HepG2 (cell line): ENCODE measurements around the gene CYSRT1. TPM values are rescaled to one million over a fixed set of nuclear protein-coding genes. Genes with fewer than 3 reads are reported as not detected.

Experiments used
- E2F1 ChIP-seq: sonication (generic); formaldehyde crosslinking; IDR thresholded peaks from 2 replicates; pipeline ENCODE4 v1.5.0; 2020; ENCODE audit warnings: missing genetic modification reagents
- FOXK2 ChIP-seq: fragments of 450-650 bp; IDR thresholded peaks from 2 replicates; pipeline ENCODE4 v1.6.1; 2016
- GZF1 ChIP-seq: sonication (generic); formaldehyde crosslinking; IDR thresholded peaks from 2 replicates; pipeline ENCODE4 v1.5.1; 2020; ENCODE audit warnings: mild to moderate bottlenecking, missing genetic modification reagents
- HNF4G ChIP-seq, 2 experiments: sonication (generic) in 1 of 2; formaldehyde crosslinking in 1 of 2; IDR thresholded peaks; 2 replicates each; pipeline versions ENCODE4 v1.4.0 to v1.6.1; 2011 to 2020; ENCODE audit warnings: borderline replicate concordance in 2 of 2, low read depth in 2 of 2, mild to moderate bottlenecking in 2 of 2, low read length in 1 of 2, missing genetic modification reagents in 1 of 2, moderate library complexity in 1 of 2
- IKZF4 ChIP-seq: sonication (generic); formaldehyde crosslinking; IDR thresholded peaks from 2 replicates; pipeline ENCODE4 v1.5.1; 2020; ENCODE audit warnings: borderline replicate concordance, mild to moderate bottlenecking, low read depth, missing genetic modification reagents; ENCODE audit errors: not compliant biosample characterization
- KAT8 ChIP-seq: IDR thresholded peaks from 2 replicates; pipeline ENCODE4 v1.6.1; 2016; ENCODE audit warnings: missing genetic modification reagents, missing compliant biosample characterization
- MAFG ChIP-seq: sonication (generic); formaldehyde crosslinking; IDR thresholded peaks from 2 replicates; pipeline ENCODE4 v1.5.1; 2020; ENCODE audit warnings: mild to moderate bottlenecking, missing genetic modification reagents
- MEIS1 ChIP-seq: sonication (generic); formaldehyde crosslinking; IDR thresholded peaks from 2 replicates; pipeline ENCODE4 v1.9.0; 2021; ENCODE audit warnings: mild to moderate bottlenecking, missing genetic modification reagents, moderate library complexity, borderline replicate concordance
- NFYC ChIP-seq: IDR thresholded peaks from 2 replicates; pipeline ENCODE4 v1.6.1; 2016; ENCODE audit warnings: missing genetic modification reagents, missing compliant biosample characterization
- NPAS2 ChIP-seq: sonication (generic); formaldehyde crosslinking; IDR thresholded peaks from 2 replicates; pipeline ENCODE4 v1.8.0; 2022; ENCODE audit warnings: mild to moderate bottlenecking, missing genetic modification reagents, borderline replicate concordance
- REST ChIP-seq, 2 experiments: IDR thresholded peaks; 2 replicates each; pipeline ENCODE4 v1.6.1; 2011 to 2012; ENCODE audit warnings: low read length in 2 of 2, borderline replicate concordance in 1 of 2, low read depth in 1 of 2, mild to moderate bottlenecking in 1 of 2, moderate library complexity in 1 of 2
- SIN3A ChIP-seq: IDR thresholded peaks from 2 replicates; pipeline ENCODE4 v1.6.1; 2011; ENCODE audit warnings: low read depth, mild to moderate bottlenecking, control low read depth, low read length, borderline replicate concordance
- SP4 ChIP-seq: sonication (generic); formaldehyde crosslinking; IDR thresholded peaks from 2 replicates; pipeline ENCODE4 v1.8.1; 2023; ENCODE audit warnings: mild to moderate bottlenecking, missing genetic modification reagents
- ZFP37 ChIP-seq: sonication (generic); formaldehyde crosslinking; IDR thresholded peaks from 2 replicates; pipeline ENCODE4 v1.4.0; 2020; ENCODE audit warnings: missing genetic modification reagents, borderline replicate concordance
- ZMYM3 ChIP-seq: sonication (generic); formaldehyde crosslinking; IDR thresholded peaks from 2 replicates; pipeline ENCODE4 v1.5.1; 2020; ENCODE audit warnings: mild to moderate bottlenecking, missing genetic modification reagents
- ZNF333 ChIP-seq: sonication (generic); formaldehyde crosslinking; IDR thresholded peaks from 2 replicates; pipeline ENCODE4 v1.4.0; 2020; ENCODE audit warnings: mild to moderate bottlenecking, missing genetic modification reagents, borderline replicate concordance
- ZNF383 ChIP-seq: sonication (generic); formaldehyde crosslinking; IDR thresholded peaks from 2 replicates; pipeline ENCODE4 v1.4.0; 2020; ENCODE audit warnings: missing genetic modification reagents, mild to moderate bottlenecking, borderline replicate concordance
- ZNF574 ChIP-seq: sonication (generic); formaldehyde crosslinking; IDR thresholded peaks from 2 replicates; pipeline ENCODE4 v1.4.0; 2020; ENCODE audit warnings: missing genetic modification reagents
- ZNF670 ChIP-seq: sonication (generic); formaldehyde crosslinking; IDR thresholded peaks from 2 replicates; pipeline ENCODE4 v1.8.0; 2022; ENCODE audit warnings: mild to moderate bottlenecking, missing genetic modification reagents, borderline replicate concordance
- ZNF772 ChIP-seq: sonication (generic); formaldehyde crosslinking; IDR thresholded peaks from 2 replicates; pipeline ENCODE4 v1.5.0; 2020; ENCODE audit warnings: mild to moderate bottlenecking, missing genetic modification reagents
- polyA plus RNA-seq, 8 experiments: library from polyadenylated mRNA; depleted of rRNA in 3 of 8; stranded (reverse) in 7 of 8; unstranded in 1 of 8; fragments of >200 nt; fragmentation: Illumina TruSeq in 4 of 8; extraction: Trizol in 4 of 8; gene quantifications; 2 replicates each; pipeline versions ENCODE4 v1.2.1 to v1.2.3, GENCODE V29; 2011 to 2016; ENCODE audit warnings: low read depth in 4 of 8, missing spikeins in 1 of 8, mixed read lengths in 1 of 8; ENCODE audit not compliant: insufficient read depth in 1 of 8
- total RNA-seq, 5 experiments: library from RNA; depleted of rRNA; stranded (reverse); fragments of >200 nt; fragmentation: Illumina TruSeq; extraction: Trizol; gene quantifications; 2 replicates each; pipeline ENCODE4 v1.2.3, GENCODE V29; 2016; ENCODE audit warnings: low read depth in 1 of 5

The CYSRT1 gene
- total and polyA plus RNA-seq, 2 of the 13 experiments (the other 11 are each of a cell fraction or from before 2014, with no cell fraction given) = 1.5 to 2.1 TPM

GRCh38 chr9:137205126-137206069 lies 19.6 kb upstream of the CYSRT1 start, which contains the start of the genes NDOR1 and TMEM203 (continued):
- peak; percentile 83; the same call in 1 of the 2 replicates for TF ChIP-seq SIN3A
- peak; percentile 89 for TF ChIP-seq E2F1 (CRISPR knock-in tag)
- peak; percentile 84; the same call in 1 of the 2 replicates for TF ChIP-seq ZNF333 (CRISPR knock-in tag)
- TF ChIP-seq ZFP37 (CRISPR knock-in tag) = no peak
- TF ChIP-seq GZF1 (CRISPR knock-in tag) = peak; percentile 49; the same call in 1 of the 2 replicates
- TF ChIP-seq ZMYM3 = no peak
- TF ChIP-seq MAFG (CRISPR knock-in tag) = 0 out of 2 replicates have a peak, but pooled peaks have one; percentile 24
- TF ChIP-seq ZNF574 (CRISPR knock-in tag) = peak; percentile 94
- TF ChIP-seq KAT8 (CRISPR knock-in tag) = peak; percentile 99
- TF ChIP-seq MEIS1 (CRISPR knock-in tag) = peak; percentile 62; the same call in 1 of the 2 replicates
- peak in 1 of 2 experiments; percentile 7; a peak in 1 of 4 replicates for TF ChIP-seq REST (IDR thresholded peaks at IDR 0.05; ENCODE audit: borderline replicate concordance in 1 of 2, low read depth in 1 of 2, low read length in 2 of 2)
- peak; percentile 16; the same call in 1 of the 2 replicates for TF ChIP-seq ZNF772
- TF ChIP-seq FOXK2 = no peak
- peak; percentile 50; the same call in 1 of the 2 replicates for TF ChIP-seq HNF4G (IDR thresholded peaks at IDR 0.05; ENCODE audit: borderline replicate concordance, low read depth, low read length)
- 0 out of 2 replicates have a peak, but pooled peaks have one; percentile 29 for TF ChIP-seq HNF4G (CRISPR knock-in tag; IDR thresholded peaks at IDR 0.05; ENCODE audit: borderline replicate concordance, low read depth)
- peak; percentile 32; the same call in 1 of the 2 replicates for TF ChIP-seq ZNF670 (CRISPR knock-in tag)
- TF ChIP-seq IKZF4 (CRISPR knock-in tag) = peak; percentile 44
- TF ChIP-seq NFYC (CRISPR knock-in tag) = 0 out of 2 replicates have a peak, but pooled peaks have one; percentile 26
- peak; percentile 82 for TF ChIP-seq SP4
- no peak for TF ChIP-seq ZNF383 (CRISPR knock-in tag)
- TF ChIP-seq NPAS2 (CRISPR knock-in tag) = no peak
